Stimulated activated CD8-positive, alpha-beta memory T cell treated with anti-CD3 and anti-CD28 coated beads, Interleukin-7, amount 100 ng/mL, for 1 hour (primary cell): Measurements from ENCODE around the gene PABPN1L.

Source experiments
- DNase-seq, 2 donors: peaks; one replicate each; pipeline ENCODE4 v3.0.0-alpha.2; 2020; ENCODE audit warnings: low read depth in 2 of 2

Gene PABPN1L

GRCh38 chr16:88884569-88885271 lies 18.3 kb upstream of the PABPN1L start:
- no peak for DNase-seq

GRCh38 chr16:88883946-88884345 lies 17.5 kb upstream of the PABPN1L start:
- no peak for DNase-seq

- no peak for DNase-seq
Observed at GRCh38 chr16:88883117-88883895, 16.8 kb upstream of the PABPN1L start.

- DNase-seq: no peak
Observed at GRCh38 chr16:88882358-88883030, 16.0 kb upstream of the PABPN1L start.

- DNase-seq: no peak
Observed at GRCh38 chr16:88881675-88882357, 15.4 kb upstream of the PABPN1L start.

GRCh38 chr16:88881007-88881615 lies 14.7 kb upstream of the PABPN1L start:
- DNase-seq: no peak

GRCh38 chr16:88880226-88881006 lies 14.0 kb upstream of the PABPN1L start:
- DNase-seq: no peak

- no peak for DNase-seq
Observed at GRCh38 chr16:88879788-88880055, 13.3 kb upstream of the PABPN1L start.

- no peak for DNase-seq
Observed at GRCh38 chr16:88878967-88879787, 12.7 kb upstream of the PABPN1L start.

- no peak for DNase-seq
Observed at GRCh38 chr16:88878356-88878755, 11.9 kb upstream of the PABPN1L start.

- DNase-seq: no peak
Observed at GRCh38 chr16:88877564-88878289, 11.3 kb upstream of the PABPN1L start.

- DNase-seq: no peak
Observed at GRCh38 chr16:88876942-88877526, 10.6 kb upstream of the PABPN1L start.

- DNase-seq: no peak
Observed at GRCh38 chr16:88875703-88876234, 9.3 kb upstream of the PABPN1L start.

GRCh38 chr16:88874938-88875599 lies 8.6 kb upstream of the PABPN1L start:
- no peak for DNase-seq

- DNase-seq: no peak
Observed at GRCh38 chr16:88872650-88873331, 6.3 kb upstream of the PABPN1L start.

GRCh38 chr16:88871730-88872416 lies 5.4 kb upstream of the PABPN1L start:
- no peak for DNase-seq

- DNase-seq: no peak
Observed at GRCh38 chr16:88871349-88871702, 4.9 kb upstream of the PABPN1L start.
